ENCODE data around the gene CYP20A1.

DNA sequence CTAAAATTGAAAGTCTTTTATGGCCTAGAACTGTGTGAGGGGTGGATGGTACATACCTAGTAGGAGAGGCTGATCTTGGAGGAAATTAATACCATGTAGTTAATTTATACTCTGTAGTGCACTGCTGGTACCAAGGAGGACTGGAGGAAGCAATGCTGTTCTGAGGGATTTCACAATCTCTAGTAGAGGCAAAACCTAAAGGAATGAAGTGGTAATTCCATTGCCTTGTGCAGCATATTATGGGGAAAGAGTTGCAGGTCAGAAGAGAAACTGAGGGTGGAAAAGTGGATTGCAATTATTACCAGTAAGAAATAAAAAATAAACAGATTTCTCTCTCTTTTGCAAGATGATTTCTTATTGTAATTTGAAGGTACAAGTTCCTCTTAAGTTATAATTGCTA lies 91.6 kb downstream of the CYP20A1 start:
- TF ChIP-seq CTCF (IDR thresholded peaks at IDR 0.05): no peak
- no peak for TF ChIP-seq POLR2AphosphoS5 (IDR thresholded peaks at IDR 0.05)

Data from breast epithelium (tissue), 3 donors.